Trophoblast cell (in vitro differentiated cells and primary cell): ENCODE measurements around the gene FAM107A.

ENCODE experiments used
- DNase-seq, 2 donors: peaks; one replicate each; pipeline ENCODE4 v3.0.0-alpha.2; 2016
- H2AFZ ChIP-seq: 2 replicates; pipeline ENCODE4 v1.6.1; 2013; ENCODE audit warnings: low read length, moderate library complexity, mild to moderate bottlenecking; ENCODE audit not compliant: insufficient read depth, poor library complexity
- H2AK5ac ChIP-seq: 2 replicates; pipeline ENCODE4 v1.6.1; 2013; ENCODE audit warnings: mild to moderate bottlenecking, low read length
- H2BK120ac ChIP-seq: 2 replicates; pipeline ENCODE4 v1.6.1; 2013; ENCODE audit warnings: low read length, mild to moderate bottlenecking, moderate library complexity; ENCODE audit not compliant: insufficient read depth, poor library complexity
- H2BK12ac ChIP-seq: 2 replicates; pipeline ENCODE4 v1.6.1; 2013; ENCODE audit warnings: mild to moderate bottlenecking, low read length, moderate library complexity
- H2BK5ac ChIP-seq: 2 replicates; pipeline ENCODE4 v1.6.1; 2013; ENCODE audit warnings: low read length, low read depth, moderate library complexity, mild to moderate bottlenecking; ENCODE audit not compliant: poor library complexity
- H3K14ac ChIP-seq: 2 replicates; pipeline ENCODE4 v1.6.1; 2013; ENCODE audit warnings: mild to moderate bottlenecking, low read length
- H3K18ac ChIP-seq: 2 replicates; pipeline ENCODE4 v1.6.1; 2013; ENCODE audit warnings: mild to moderate bottlenecking, low read length
- H3K23ac ChIP-seq: 2 replicates; pipeline ENCODE4 v1.6.1; 2013; ENCODE audit warnings: low read length
- H3K27ac ChIP-seq: 2 replicates; pipeline ENCODE4 v1.5.1; 2013; ENCODE audit warnings: low read depth, mild to moderate bottlenecking, inconsistent platforms, low read length, moderate library complexity
- H3K27me3 ChIP-seq: 2 replicates; pipeline ENCODE4 v1.6.1; 2013; ENCODE audit warnings: inconsistent platforms, mild to moderate bottlenecking, low read length, moderate library complexity; ENCODE audit not compliant: insufficient read depth
- H3K36me3 ChIP-seq, 2 experiments: 1 replicate in 1 of 2; 2 replicates in 1 of 2; pipeline ENCODE4 v1.6.1; 2013; ENCODE audit warnings: low read length in 2 of 2, mild to moderate bottlenecking in 2 of 2, moderate library complexity in 1 of 2; ENCODE audit not compliant: insufficient read depth in 2 of 2, control insufficient read depth in 1 of 2
- H3K4ac ChIP-seq: 2 replicates; pipeline ENCODE4 v1.6.1; 2013; ENCODE audit warnings: low read depth, mild to moderate bottlenecking, low read length, moderate library complexity
- H3K4me1 ChIP-seq, 2 experiments: 1 replicate in 1 of 2; 2 replicates in 1 of 2; pipeline ENCODE4 v1.6.1; 2013; ENCODE audit warnings: low read length in 2 of 2, mild to moderate bottlenecking in 2 of 2, moderate library complexity in 1 of 2; ENCODE audit not compliant: insufficient read depth in 2 of 2, control insufficient read depth in 1 of 2
- H3K4me2 ChIP-seq: 2 replicates; pipeline ENCODE4 v1.6.1; 2013; ENCODE audit warnings: inconsistent platforms, mild to moderate bottlenecking, low read length, moderate library complexity
- H3K4me3 ChIP-seq: 2 replicates; pipeline ENCODE4 v1.5.1; 2013; ENCODE audit warnings: mild to moderate bottlenecking, low read depth, low read length, inconsistent platforms
- H3K79me1 ChIP-seq: one replicate; pipeline ENCODE4 v1.6.1; 2013; ENCODE audit warnings: low read length
- H3K79me2 ChIP-seq: 2 replicates; pipeline ENCODE4 v1.6.1; 2013; ENCODE audit warnings: low read length, mild to moderate bottlenecking; ENCODE audit not compliant: control insufficient read depth, insufficient read depth, poor library complexity
- H3K9ac ChIP-seq: 2 replicates; pipeline ENCODE4 v1.6.1; 2013; ENCODE audit warnings: mild to moderate bottlenecking, low read length
- H3K9me3 ChIP-seq: 2 replicates; pipeline ENCODE4 v1.6.1; 2013; ENCODE audit warnings: low read depth, mild to moderate bottlenecking, control low read depth, inconsistent platforms, low read length; ENCODE audit not compliant: insufficient read depth
- H4K12ac ChIP-seq: 2 replicates; pipeline ENCODE4 v1.6.1; 2013; ENCODE audit warnings: low read depth, mild to moderate bottlenecking, low read length, moderate library complexity
- H4K8ac ChIP-seq: 2 replicates; pipeline ENCODE4 v1.6.1; 2013; ENCODE audit warnings: low read depth, mild to moderate bottlenecking, low read length, moderate library complexity
- H4K91ac ChIP-seq: one replicate; pipeline ENCODE4 v1.6.1; 2013; ENCODE audit warnings: low read depth, mild to moderate bottlenecking, low read length, moderate library complexity
- WGBS: extraction: QIAGEN DNeasy Blood & Tissue Kit; methylation state at CpG from one replicate; pipeline ENCODE4 v1.1.7; 2013; ENCODE audit warnings: missing lambda C conversion rate; ENCODE audit not compliant: insufficient read length, insufficient coverage; ENCODE audit errors: extremely low coverage; 5-methylcytosine and 5-hydroxymethylcytosine counted together

FAM107A gene

DNA sequence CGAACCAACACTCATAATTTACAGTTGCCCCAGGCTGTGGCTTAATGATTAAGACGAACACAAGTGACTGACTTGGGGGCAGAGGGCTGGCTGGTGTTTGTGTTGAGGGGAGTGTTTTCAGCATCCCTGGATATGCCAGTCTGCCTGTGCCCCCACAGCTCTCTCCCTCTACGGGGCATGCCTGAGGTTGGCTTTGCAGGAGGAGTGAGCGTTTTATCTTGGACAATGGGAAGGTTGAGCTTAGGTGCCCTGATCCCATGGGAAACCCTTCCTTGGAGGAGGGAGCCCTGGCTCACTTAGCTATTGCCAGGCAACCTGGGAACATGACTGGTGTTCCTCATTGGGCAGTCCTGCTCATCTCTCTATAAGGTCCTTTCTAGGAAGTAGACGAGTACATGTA is 17.6 kb downstream of the FAM107A start:
- WGBS: no CpG with 5 or more reads among the region's 5 CpGs

DNA sequence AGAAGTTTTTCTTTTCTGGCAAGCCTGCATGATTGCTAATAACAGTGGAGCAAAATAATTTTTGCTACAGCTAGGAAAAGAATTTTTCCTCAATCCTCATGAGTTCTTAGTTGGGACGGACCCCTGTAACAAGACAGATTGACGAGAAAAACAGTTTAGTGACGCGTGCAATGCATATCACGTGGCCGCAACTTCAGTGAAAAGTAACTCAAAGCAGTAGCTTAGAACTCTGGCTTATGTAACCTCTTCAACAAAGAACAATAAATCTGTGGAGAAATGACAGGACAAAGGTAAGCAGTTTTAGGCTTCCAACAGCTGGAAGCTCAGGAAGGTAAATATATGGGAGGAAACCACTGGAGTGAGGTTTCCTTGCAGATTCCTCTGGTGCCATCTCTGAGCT is 19.7 kb downstream of the FAM107A start:
- Histone ChIP-seq H3K23ac (no peak overlapping the region), H2BK5ac (no peak overlapping the region), H3K4ac (no peak overlapping the region), H3K14ac (no peak overlapping the region), H3K27ac (no peak overlapping the region), H4K91ac (no peak overlapping the region), H2BK12ac (no peak overlapping the region), H3K9me3 (no peaks in the 10 kb centered on the region), H4K8ac (no peak overlapping the region), H2AFZ (no peak overlapping the region), H3K27me3 (no peaks in the 10 kb centered on the region), H3K79me2 (no peaks in the 10 kb centered on the region), H3K4me3 (no peak overlapping the region), H3K9ac (no peak overlapping the region), H2AK5ac (no peak overlapping the region), H3K36me3 (no peaks in the 10 kb centered on the region), H3K4me2 (no peak overlapping the region), H2BK120ac (no peak overlapping the region), H4K12ac (no peak overlapping the region), H3K4me1 (peaks cover 3 to 7% of the 10 kb centered on the region in 2 experiments), H3K18ac (no peak overlapping the region), H3K79me1 (peaks cover 3% of the 10 kb centered on the region)
- DNase-seq: no peak
- WGBS: no CpG with 5 or more reads among the region's 6 CpGs

More for the DNA sequence above, 17.6 kb downstream of the FAM107A start:
- Histone ChIP-seq H3K18ac (no peak overlapping the region), H2BK12ac (peak overlapping the region; percentile 5), H2BK120ac (no peak overlapping the region), H3K79me1 (peaks cover 3% of the 10 kb centered on the region), H3K14ac (no peak overlapping the region), H3K4me1 (peaks cover 7 to 11% of the 10 kb centered on the region in 2 experiments), H3K36me3 (no peaks in the 10 kb centered on the region), H2AK5ac (no peak overlapping the region), H3K27ac (no peak overlapping the region), H3K9ac (peak overlapping the region; percentile 69), H3K23ac (no peak overlapping the region), H3K4me2 (no peak overlapping the region), H3K4me3 (no peak overlapping the region), H3K4ac (no peak overlapping the region), H2AFZ (no peak overlapping the region), H4K8ac (no peak overlapping the region), H3K27me3 (no peaks in the 10 kb centered on the region), H3K79me2 (no peaks in the 10 kb centered on the region), H4K91ac (no peak overlapping the region), H4K12ac (no peak overlapping the region), H2BK5ac (no peak overlapping the region), H3K9me3 (no peaks in the 10 kb centered on the region)
- no peak for DNase-seq

DNA sequence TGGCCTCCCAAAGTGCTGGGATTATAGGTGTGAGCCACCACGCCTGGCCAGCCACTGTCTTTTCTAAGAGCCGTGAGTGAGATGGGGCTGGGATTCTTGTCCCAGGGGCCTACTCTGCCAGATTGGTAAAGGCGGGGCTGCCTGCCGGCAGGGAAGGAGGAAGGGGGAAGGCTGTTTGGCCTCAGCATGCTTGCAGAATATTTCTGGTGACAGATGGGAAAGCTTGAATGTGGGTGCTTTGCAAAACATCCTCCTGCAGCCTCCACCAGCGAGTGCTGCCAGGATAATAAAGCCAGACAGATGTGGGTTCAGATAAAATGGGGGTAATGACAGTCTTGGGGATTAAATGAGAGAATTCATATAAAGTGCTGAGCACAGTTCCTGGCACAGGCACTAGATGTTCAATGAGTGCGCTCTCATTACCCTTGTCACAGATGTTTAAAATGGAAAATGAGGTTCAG is 20.4 kb downstream of the FAM107A start:
- Histone ChIP-seq H3K23ac (no peak overlapping the region), H2BK12ac (no peak overlapping the region), H2AFZ (no peak overlapping the region), H4K8ac (no peak overlapping the region), H2BK120ac (no peak overlapping the region), H3K4me3 (no peak overlapping the region), H3K4me2 (no peak overlapping the region), H3K4me1 (peaks cover 3 to 7% of the 10 kb centered on the region in 2 experiments), H3K79me1 (peaks cover 3% of the 10 kb centered on the region), H3K79me2 (no peaks in the 10 kb centered on the region), H3K9me3 (no peaks in the 10 kb centered on the region), H4K91ac (no peak overlapping the region), H3K4ac (no peak overlapping the region), H3K9ac (no peak overlapping the region), H3K14ac (no peak overlapping the region), H3K27me3 (no peaks in the 10 kb centered on the region), H2AK5ac (no peak overlapping the region), H3K18ac (no peak overlapping the region), H4K12ac (no peak overlapping the region), H3K36me3 (no peaks in the 10 kb centered on the region), H3K27ac (no peak overlapping the region), H2BK5ac (no peak overlapping the region)
- no peak for DNase-seq
- no CpG with 5 or more reads among the region's 6 CpGs for WGBS

DNA sequence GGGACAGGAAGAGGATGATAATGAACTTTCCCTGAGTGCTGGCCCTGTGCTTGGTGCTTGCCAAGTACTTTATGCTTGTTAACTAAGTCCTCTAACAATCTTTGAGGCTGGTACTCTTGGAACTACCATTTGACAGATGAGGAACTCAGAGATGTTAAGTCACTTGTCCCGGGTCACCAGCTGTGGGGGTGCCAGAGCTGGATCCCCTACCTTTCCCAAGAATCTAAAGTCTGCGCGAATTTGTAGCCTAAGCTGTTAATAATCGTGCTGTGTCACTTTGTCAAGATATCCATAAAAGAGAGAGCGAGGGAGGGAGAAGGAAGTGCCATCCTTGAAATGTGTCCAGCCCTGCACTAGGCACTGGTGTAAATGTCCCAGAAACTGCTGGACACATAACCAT is 21.2 kb downstream of the FAM107A start:
- Histone ChIP-seq H2AFZ (no peak overlapping the region), H3K79me2 (no peaks in the 10 kb centered on the region), H4K12ac (no peak overlapping the region), H3K27me3 (no peaks in the 10 kb centered on the region), H3K4me1 (peaks cover 1 to 5% of the 10 kb centered on the region in 2 experiments), H3K4me2 (no peak overlapping the region), H3K9me3 (no peaks in the 10 kb centered on the region), H3K9ac (no peak overlapping the region), H3K4me3 (no peak overlapping the region), H3K79me1 (no peaks in the 10 kb centered on the region), H3K23ac (no peak overlapping the region), H3K36me3 (no peaks in the 10 kb centered on the region), H3K14ac (no peak overlapping the region), H3K18ac (no peak overlapping the region), H3K4ac (no peak overlapping the region), H2BK5ac (no peak overlapping the region), H2AK5ac (no peak overlapping the region), H4K8ac (no peak overlapping the region), H2BK12ac (no peak overlapping the region), H4K91ac (no peak overlapping the region), H2BK120ac (no peak overlapping the region), H3K27ac (no peak overlapping the region)
- no peak for DNase-seq
- no CpG with 5 or more reads among the region's 5 CpGs for WGBS
